Hypothalamus (tissue), 51 donors: Measurements from ENCODE around the gene PAFAH2.

Experiments used
- DNase-seq, 51 donors: peaks; one replicate each; lab custom pipeline; 2025; lab: John Stamatoyannopoulos, UW

PAFAH2 gene

GRCh38 chr1:26016258-26016952 is 18.5 kb upstream of the PAFAH2 start:
- peak in 7 of 51 donors; percentile 10 to 58 (median 18) for DNase-seq

- no peak for DNase-seq
These were observed 17.5 kb upstream of the PAFAH2 start for GRCh38 chr1:26015358-26015757.

- DNase-seq: no peak
These were observed 16.3 kb upstream of the PAFAH2 start for GRCh38 chr1:26014179-26014578.

GRCh38 chr1:26012864-26013263 is 15.0 kb upstream of the PAFAH2 start:
- no peak for DNase-seq

GRCh38 chr1:26010825-26011224 is 13.0 kb upstream of the PAFAH2 start:
- no peak for DNase-seq

- no peak for DNase-seq
These were observed 12.1 kb upstream of the PAFAH2 start for GRCh38 chr1:26009796-26010447.

GRCh38 chr1:26006710-26007109 is 8.8 kb upstream of the PAFAH2 start:
- no peak for DNase-seq

GRCh38 chr1:26005434-26006105 is 7.7 kb upstream of the PAFAH2 start:
- no peak for DNase-seq

GRCh38 chr1:26003756-26004155 is 5.9 kb upstream of the PAFAH2 start:
- no peak for DNase-seq

GRCh38 chr1:26003262-26003661 is 5.4 kb upstream of the PAFAH2 start:
- DNase-seq: no peak

GRCh38 chr1:25999041-25999800 is 1.4 kb upstream of the PAFAH2 start:
- no peak for DNase-seq

- DNase-seq: peak in 4 of 51 donors; percentile 40 to 59 (median 47)
These were observed 666 bp downstream of the PAFAH2 start for GRCh38 chr1:25996966-25997827.

- no peak for DNase-seq
These were observed 3.3 kb downstream of the PAFAH2 start for GRCh38 chr1:25994402-25995150.

GRCh38 chr1:25993197-25993951 is 4.5 kb downstream of the PAFAH2 start:
- DNase-seq: no peak

- DNase-seq: no peak
These were observed 5.1 kb downstream of the PAFAH2 start for GRCh38 chr1:25992689-25993171.

GRCh38 chr1:25991937-25992688 is 5.8 kb downstream of the PAFAH2 start:
- DNase-seq: no peak

- DNase-seq: no peak
These were observed 7.0 kb downstream of the PAFAH2 start for GRCh38 chr1:25990702-25991395.
